ENCODE measurements around the gene ERGIC1. TPM values are rescaled to one million over a fixed set of nuclear protein-coding genes. Genes with fewer than 3 reads are reported as not detected.

ERGIC1 gene
- total RNA-seq, 1 donor from 2014 or later: 79.4 TPM

DNA sequence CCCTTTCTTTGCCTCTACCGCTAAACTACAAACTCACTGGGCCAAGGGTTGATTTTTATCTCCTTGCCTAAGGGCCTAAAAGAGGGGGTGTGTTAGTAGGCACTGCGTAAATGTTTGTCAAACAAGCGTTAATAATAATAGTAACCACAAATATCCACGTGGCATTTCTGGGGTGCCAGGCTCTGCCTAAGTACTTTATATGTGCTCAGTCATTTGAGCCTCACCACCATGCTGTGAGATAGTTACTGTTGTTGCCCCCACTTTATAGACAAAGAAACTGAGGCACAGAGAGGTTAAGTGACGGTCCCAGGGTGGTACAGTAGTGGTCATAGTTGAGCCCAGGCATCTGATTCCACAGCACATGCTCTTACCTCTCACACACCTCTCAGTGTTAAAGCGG, 52.4 kb downstream of the ERGIC1 start:
- DNase-seq: no peak
- Histone ChIP-seq H3K4me1 (peaks cover 67% of the 10 kb centered on the region), H3K27ac (replicated peaks) (peak overlapping the region; percentile 77), H3K9me3 (replicated peaks) (peaks cover 8% of the 10 kb centered on the region), H3K36me3 (peaks cover 20% of the 10 kb centered on the region), H3K27me3 (ENCODE audit: low read depth) (no peaks in the 10 kb centered on the region), H3K4me3 (no peak overlapping the region)
- intact Hi-C loops (cut with micrococcal nuclease): no loop called here
- TF ChIP-seq, protein P1, sequence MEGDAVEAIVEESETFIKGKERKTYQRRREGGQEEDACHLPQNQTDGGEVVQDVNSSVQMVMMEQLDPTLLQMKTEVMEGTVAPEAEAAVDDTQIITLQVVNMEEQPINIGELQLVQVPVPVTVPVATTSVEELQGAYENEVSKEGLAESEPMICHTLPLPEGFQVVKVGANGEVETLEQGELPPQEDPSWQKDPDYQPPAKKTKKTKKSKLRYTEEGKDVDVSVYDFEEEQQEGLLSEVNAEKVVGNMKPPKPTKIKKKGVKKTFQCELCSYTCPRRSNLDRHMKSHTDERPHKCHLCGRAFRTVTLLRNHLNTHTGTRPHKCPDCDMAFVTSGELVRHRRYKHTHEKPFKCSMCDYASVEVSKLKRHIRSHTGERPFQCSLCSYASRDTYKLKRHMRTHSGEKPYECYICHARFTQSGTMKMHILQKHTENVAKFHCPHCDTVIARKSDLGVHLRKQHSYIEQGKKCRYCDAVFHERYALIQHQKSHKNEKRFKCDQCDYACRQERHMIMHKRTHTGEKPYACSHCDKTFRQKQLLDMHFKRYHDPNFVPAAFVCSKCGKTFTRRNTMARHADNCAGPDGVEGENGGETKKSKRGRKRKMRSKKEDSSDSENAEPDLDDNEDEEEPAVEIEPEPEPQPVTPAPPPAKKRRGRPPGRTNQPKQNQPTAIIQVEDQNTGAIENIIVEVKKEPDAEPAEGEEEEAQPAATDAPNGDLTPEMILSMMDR (IDR thresholded peaks at IDR 0.05; ENCODE audit: borderline replicate concordance): no peak

DNA sequence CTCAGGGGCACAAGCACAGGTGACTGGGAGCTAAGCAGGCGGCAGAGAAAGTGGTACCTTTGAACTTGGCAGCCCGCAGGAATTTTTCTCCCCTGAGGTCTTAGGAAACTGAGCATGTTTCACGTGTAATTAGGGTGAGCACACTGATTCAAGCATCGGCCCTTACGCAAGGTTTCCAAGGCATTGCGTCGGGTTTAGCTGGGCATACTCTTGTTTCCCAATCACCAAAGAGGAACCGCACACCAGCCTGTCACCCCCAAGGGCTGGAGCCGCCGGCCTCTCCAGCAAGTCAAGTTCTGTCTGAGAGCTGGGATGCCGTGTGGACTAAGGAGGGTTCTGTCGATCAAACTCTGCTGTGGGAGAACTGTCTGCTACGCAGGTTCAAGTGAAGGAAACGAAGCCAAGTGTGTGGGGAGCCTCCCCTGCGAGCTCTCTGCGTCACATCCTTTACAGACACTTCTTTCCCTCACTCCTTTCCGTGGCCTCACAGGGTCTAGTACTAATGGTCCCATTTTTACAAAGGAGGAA, 53.0 kb downstream of the ERGIC1 start:
- no peaks in the 10 kb centered on the region for H3K27me3 ChIP-seq (ENCODE audit: low read depth)
- peak overlapping the region; percentile 12 for H3K4me3 ChIP-seq
- peak overlapping the region; percentile 77 for H3K27ac ChIP-seq (replicated peaks)
- TF ChIP-seq, protein P1 (IDR thresholded peaks at IDR 0.05; ENCODE audit: borderline replicate concordance): no peak
- peaks cover 67% of the 10 kb centered on the region for H3K4me1 ChIP-seq
- peaks cover 20% of the 10 kb centered on the region for H3K36me3 ChIP-seq
- DNase-seq: no peak
- peaks cover 8% of the 10 kb centered on the region for H3K9me3 ChIP-seq (replicated peaks)
- intact Hi-C loops (cut with micrococcal nuclease): no loop called here

DNA sequence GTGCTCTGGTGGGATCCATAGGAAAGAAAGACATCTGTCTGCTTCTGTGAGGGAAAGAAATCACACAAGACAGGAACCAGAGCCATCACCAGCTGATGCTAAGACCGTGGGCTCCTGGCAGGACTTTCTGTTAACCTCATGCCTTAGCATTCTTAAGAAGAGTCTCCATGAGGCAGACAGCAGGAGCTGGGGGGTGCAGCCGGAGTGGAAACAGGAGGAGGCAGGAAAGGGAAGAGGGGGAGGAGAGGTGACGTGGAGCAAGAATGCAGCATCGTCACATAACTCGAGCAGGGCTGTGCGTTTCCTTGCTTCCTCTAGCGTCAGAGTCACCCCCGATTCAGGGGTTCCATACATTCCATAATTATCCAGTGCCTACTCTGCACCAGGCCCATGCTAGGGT, 53.6 kb downstream of the ERGIC1 start:
- Histone ChIP-seq H3K27ac (replicated peaks) (peak overlapping the region; percentile 77), H3K4me1 (peaks cover 71% of the 10 kb centered on the region), H3K27me3 (ENCODE audit: low read depth) (no peaks in the 10 kb centered on the region), H3K4me3 (peak overlapping the region; percentile 12), H3K9me3 (replicated peaks) (peaks cover 8% of the 10 kb centered on the region), H3K36me3 (peaks cover 19% of the 10 kb centered on the region)
- DNase-seq: no peak
- intact Hi-C loops (cut with micrococcal nuclease): no loop called here
- TF ChIP-seq, protein P1 (IDR thresholded peaks at IDR 0.05; ENCODE audit: borderline replicate concordance): no peak

DNA sequence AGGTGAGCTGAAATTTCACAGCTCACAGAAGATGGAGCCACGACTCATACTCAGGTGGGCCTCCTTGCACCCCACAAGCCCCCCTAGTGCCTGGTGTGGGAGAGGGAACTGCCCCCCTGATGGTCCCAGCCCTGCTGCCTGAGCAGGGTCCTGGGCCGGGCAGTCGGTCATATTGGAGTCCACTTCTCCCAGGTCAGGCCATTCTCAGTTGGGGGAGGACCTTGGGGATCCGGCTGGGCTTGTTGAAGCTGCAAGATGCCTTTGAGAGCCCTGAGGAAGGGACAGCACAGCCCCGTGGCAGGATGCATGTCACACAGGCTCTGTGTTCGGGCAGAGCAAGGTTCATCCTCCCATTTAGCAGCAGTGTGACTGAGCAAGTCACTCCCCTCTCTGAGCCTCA, 56.6 kb downstream of the ERGIC1 start:
- no peak overlapping the region for H3K4me3 ChIP-seq
- peaks cover 10% of the 10 kb centered on the region for H3K36me3 ChIP-seq
- H3K27ac ChIP-seq (replicated peaks): peak overlapping the region; percentile 92
- no peaks in the 10 kb centered on the region for H3K27me3 ChIP-seq (ENCODE audit: low read depth)
- H3K9me3 ChIP-seq (replicated peaks): no peaks in the 10 kb centered on the region
- DNase-seq: no peak
- intact Hi-C loops (cut with micrococcal nuclease): no loop called here
- H3K4me1 ChIP-seq: peaks cover 65% of the 10 kb centered on the region
- TF ChIP-seq, protein P1 (IDR thresholded peaks at IDR 0.05; ENCODE audit: borderline replicate concordance): no peak

DNA sequence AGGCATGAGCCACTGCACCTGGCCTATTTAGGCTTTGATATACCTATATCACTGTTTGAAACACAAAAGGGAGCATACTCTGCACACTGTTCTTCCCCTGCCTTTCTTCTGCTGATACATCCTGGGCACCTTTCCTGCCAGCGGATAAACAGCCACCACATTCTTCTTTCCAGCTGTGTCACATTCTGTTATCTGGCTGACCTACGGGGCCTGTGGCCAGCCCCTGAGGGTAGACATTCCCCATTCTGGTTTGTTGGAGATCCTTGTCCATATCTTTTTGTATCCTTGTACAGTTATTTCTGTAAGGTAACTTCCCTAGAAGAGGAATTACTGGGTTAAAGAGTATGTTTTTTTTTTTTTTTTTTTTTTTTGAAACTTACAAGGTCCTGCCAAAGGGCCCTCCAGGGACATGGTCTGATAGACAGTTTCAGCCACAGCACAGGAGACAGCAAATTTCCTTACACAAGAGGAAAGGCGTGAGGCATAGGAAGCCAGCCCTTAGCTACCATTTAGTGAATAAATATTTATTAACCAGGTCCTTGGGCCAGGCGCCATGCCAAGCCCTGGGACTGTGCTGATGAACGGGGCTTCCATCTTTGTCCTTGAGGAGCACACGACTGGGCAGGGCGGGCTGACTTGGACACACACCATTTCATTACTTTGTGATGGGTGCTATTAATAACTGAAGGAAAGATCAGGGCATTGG, 57.8 kb downstream of the ERGIC1 start:
- Histone ChIP-seq H3K36me3 (peaks cover 10% of the 10 kb centered on the region), H3K9me3 (replicated peaks) (no peaks in the 10 kb centered on the region), H3K27me3 (ENCODE audit: low read depth) (no peaks in the 10 kb centered on the region), H3K4me1 (peaks cover 62% of the 10 kb centered on the region), H3K27ac (replicated peaks) (peak overlapping the region; percentile 92), H3K4me3 (no peak overlapping the region)
- intact Hi-C loops (cut with micrococcal nuclease): no loop called here
- DNase-seq: peak; percentile 82
- TF ChIP-seq, protein P1 (IDR thresholded peaks at IDR 0.05; ENCODE audit: borderline replicate concordance): no peak

Measured in left ventricle myocardium inferior (tissue), 1 donor.